NCI-H748 treated with DMSO at 0.1 percent for 48 hours (cell line): Measurements from ENCODE around the gene ZNF710.
A peak's percentile ranks its signal among the peaks of the same experiment; 100 is the strongest.

Experiments
- DNase-seq: peaks from one replicate; lab custom pipeline; 2025; lab: John Stamatoyannopoulos, UW

The ZNF710 gene

DNA sequence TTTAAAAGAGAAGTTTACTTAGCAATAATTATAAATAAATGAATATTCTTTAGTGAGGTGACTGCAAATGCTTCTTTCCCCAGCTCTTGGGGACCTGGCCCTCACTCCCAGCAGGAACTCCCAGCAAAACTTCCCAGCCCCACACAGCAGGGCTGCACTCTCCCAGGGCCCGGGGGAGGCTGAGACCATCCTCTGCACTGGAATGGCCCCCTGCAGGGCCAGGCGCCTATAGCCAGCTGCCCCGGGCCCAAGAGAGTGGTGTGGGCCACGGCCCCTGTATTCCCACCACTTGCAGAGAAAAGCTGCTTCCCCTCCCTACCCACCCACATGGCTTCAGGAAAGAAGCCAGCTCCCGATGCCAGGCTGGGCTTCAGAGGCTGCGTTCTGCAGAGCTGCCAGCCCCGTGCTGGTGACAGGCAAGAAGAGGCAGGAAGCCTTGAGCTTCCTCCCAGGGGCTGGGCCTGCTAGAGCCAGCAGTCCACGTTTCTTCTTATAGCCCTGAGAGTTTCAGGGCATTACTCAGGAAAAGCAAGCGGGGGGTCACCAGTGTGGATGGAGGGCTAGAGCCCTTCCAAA lies 81.1 kb downstream of the ZNF710 start:
- DNase-seq = no peak

DNA sequence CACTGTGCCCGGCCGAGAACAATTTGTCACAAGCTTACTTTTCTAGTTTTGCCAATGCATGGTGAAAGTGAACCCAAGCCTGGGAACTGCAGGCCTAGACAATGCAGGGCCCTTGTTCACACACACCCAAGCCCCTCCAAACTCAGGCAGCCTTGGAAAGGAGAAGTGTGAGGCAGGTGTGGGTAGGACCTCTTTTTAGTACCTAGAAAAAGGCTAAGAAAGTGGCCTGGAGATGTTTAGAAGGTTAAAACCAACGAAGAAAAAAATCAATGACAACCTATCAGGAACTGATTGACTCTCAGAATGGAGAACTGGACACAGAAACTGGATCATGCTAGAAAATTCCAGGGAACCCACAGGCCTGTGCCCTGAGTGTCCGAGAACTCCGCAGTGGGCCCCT lies 82.3 kb downstream of the ZNF710 start:
- DNase-seq = no peak

DNA sequence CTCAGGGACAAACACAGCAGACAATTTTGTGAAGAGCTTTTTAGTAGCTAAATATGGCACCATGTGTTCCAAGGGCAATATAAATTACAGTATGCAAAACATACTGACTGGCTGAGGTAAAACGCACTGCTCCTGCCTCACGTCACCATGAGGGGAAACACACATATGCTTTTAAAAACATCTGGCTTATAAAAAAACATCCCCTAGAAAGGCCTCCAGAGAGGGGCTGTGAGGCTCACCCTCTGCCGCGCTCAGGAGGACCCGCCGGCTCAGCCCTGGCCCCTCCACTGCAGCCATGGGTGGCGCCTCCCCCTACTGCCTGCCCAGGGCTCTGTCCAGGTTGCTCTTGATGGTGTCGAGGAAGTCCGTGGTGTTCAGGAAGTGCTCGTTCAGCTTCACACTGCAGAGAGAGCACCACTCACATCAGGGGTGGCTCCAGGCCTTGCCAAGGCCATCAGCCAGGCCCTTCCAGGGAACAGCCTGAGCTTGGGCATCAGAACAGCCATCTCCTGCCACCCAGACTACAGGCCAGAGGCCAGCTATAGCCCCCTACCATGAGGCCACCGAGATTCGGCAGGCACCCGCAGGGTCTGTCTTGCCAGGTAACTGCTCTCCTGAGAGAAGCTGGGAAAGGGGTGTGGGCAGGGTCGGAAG lies 83.0 kb downstream of the ZNF710 start:
- no peak for DNase-seq

DNA sequence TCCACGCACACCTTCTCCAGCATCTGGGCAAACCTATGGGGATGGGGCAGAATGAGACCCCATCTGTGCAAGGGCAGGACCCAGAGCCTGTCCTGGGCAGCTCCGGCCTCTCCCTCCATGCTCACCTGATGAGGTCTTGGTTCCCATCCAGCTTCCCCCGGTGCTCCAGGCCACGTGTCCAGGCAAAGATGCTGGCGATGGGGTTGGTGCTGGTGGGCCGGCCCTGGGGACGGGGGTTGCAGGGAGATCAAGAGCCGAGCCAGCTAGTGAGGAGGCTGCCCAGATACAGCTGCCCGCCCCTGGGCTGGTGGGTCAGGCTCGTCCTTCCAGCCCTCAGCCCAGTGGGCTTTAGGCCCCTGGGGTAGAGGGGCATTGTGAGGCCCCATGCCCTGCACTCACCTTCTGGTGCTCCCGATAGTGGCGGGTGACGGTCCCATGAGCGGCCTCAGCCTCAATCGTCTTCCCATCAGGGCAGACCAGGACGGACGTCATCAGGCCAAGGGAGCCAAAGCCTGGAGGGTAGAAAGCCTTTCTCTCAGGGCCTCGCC lies 83.8 kb downstream of the ZNF710 start:
- DNase-seq = no peak

DNA sequence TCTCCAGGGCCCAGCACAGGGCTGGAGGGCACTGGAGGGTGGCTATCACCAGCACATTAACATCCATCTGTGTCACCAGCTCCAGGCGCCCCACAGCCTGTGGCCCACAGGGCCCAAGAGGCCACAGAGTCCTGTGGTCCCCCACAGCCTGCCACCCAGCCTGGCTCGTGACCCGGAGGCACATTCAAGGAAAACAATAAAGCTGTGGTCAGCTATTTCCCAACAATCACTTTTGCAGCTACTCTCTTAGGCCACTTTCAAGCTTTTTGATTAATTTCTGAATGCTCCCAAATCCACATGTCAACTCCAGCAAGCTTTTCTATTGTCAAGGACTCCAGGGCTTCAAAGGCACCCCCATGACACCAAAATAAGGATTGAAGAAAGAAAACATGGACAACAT lies 84.4 kb downstream of the ZNF710 start:
- no peak for DNase-seq

DNA sequence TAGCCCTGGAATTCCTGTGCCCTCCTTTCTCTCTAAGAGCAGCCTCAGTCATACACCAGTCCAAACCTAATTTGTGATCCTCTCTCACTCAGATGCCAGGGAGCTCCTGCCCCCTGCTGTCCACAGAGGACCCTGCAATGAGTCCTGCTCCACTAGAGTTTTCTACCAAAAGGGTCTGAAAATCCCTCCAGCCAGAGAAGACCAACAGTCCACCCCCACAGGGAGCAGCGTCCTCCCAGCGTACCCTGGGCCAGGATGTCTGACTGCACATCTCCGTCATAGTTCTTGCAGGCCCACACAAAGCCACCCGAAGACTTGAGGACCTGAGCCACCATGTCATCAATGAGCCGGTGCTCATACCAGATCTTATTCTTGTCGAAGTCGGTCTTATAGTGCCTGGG lies 85.7 kb downstream of the ZNF710 start:
- no peak for DNase-seq

DNA sequence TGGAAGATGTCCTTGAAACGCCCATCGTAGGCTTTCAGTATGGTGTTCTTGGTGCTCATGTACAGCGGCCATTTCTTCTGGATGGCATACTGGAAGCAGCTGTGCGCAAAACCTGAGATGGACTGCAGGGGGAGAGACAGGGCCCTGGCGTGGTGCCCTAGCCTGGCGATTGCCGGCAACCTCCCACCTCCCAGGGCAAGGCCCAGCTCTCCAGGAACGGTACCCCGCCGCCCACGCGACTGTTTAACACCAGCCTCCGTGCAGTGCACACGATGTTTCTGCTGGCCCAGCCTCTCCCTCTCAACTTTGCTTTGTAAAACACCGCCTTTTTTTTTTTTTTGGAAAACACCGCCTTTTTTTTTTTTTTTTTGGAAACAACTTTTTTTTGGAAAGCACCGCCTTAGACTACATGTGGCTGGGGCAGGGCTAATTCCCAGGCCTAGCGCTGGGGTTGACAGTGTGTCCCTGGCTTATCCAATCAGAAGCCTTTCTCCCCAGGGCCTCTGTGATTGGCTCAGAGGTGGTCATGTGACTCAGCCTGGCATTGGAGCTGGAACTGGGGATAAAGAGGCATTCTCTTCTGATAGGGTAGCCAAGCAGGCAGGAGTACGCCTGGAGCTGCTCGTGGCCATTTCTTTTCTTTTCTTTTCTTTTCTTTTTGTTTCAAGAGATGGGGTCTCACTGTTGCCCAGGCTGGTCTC lies 86.5 kb downstream of the ZNF710 start:
- DNase-seq = no peak

DNA sequence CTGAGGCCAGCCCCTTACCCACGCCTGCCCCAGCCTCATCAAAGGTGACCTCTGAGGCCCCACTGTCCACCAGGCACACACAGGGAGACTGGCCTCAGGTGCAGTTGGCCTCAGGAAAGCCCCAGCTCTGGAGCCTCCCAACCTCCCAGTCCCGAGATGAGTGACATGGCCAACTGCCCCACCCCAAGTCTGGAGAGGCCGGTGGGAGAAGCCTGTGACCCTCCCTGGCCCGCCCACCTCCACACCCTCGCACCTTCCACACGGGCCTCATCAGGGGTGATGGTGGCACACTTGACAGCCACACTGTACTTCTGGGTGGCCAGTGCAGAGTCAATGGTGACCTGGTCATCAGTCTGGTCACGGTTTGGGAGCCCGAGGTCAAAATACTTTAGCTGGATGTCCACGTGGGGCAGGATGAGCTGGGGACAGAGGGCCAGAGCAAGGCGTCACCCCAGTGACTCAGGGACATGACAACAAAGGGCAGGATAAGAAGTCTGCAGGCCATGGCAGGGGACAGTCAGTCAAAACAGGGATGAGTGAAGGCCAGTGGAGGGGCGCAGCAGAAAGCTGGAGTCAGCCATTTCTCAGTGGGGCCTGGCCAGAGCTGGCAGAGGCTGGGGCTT lies 89.2 kb downstream of the ZNF710 start:
- DNase-seq = no peak

DNA sequence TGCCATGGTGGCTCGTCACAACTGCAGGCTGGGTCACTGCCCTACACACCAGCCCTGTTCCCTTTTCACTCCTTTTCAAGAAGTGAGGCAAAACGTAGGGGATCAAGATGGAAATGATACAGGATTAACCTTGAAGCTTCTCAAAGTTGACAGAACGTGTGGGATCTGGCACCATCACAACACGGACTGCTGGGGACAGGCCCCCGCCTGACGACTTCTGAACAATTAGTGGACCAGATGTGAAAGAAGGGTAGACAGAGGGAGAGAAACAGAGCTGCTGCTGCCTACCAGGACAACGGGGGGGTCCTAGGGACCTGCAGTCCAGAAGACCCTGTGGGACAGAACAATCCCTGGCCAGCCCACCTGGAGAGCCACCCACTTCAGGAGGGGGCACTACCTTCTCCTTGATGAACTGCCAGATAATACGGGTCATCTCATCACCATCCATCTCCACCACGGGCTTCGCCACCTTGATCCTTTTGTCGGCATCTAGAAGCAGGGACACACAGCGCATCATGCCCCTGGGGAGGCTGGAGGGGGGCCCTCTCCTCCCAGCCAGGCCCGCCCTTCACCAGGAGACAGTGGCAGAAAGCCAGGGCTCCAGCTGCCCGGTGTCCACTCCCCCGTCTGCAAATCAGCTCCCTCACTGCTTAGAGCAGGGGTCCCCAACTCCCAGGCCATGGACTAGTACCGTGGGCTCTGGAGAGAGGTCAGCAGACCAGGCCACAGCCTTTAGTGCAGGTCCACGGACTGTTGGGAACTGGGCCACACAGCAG lies 90.2 kb downstream of the ZNF710 start:
- DNase-seq = no peak

DNA sequence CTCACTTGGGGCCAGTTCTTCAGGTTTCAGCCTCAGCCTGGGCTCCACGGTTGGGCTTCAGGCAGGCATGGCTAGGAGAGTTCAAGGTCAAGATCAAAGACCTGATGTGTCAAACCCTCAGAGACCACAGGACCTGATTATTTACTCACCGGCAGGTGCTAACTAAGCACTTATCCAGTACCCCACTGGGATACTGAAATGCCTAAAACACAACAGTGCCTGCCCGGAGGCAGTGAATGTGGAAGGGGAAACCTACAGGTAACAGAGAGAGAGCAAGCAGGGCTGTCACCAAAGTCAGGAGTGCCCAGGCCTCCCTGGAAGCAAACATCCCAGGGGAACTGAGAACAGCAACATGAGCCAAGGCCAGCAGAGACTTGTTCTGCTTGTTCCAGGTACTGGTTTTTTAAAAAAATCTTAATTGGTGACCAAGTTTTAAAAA lies 94.4 kb downstream of the ZNF710 start:
- peak; percentile 8 for DNase-seq

DNA sequence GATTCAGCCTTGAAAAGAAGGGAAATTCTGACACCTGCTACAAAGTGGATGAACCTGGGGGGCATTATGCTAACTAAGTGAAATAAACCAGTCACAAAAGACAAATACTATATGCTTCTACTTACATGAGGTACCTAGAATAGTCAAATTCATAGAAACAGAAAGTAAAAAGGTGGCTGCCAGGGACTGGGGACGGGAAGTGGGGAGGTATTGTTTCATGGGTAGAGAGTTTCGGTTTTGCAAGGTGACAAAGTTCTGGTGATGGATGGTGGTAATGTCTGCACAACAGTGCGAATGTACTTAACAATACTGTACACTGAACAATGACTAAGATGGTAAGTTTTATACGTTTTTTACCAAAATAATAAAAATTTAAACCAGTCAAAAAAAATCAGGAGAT lies 96.4 kb downstream of the ZNF710 start:
- DNase-seq = no peak

DNA sequence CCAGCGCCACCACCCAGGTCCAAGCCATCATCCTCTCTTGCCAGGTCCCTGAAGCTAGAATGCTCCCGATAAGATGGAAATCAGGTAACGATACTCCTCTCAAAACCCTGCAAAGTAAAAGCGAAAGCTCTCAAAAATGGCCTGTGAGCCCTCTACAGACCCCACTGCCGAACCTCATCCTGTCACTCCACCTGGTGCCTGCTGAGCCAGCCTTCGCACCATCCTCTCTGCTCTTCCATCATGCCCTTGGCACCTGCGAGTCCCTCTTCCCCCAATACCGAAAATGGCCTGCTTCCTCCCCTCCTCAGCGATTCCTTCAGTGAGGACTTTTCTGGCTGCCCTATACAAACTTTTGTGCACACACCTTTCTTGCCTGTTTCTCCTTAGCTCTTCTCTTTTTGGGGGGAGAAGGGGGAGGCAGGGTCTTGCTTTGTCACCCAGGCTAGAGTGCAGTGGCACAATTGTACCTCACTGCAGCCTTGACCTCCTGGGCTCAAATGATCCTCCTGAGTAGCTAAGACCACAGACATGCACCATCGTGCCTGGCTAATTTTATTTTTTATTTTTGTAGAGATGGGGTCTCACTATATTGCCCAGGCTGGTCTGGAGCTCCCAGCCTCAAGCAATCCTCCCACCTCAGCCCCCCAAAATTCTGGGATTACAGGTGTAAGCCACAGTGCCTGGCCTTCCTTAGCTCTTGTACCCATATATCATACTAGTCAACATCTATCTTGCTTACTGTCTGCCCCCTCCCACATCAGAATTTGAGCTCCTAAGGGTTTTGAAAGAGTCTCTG lies 98.1 kb downstream of the ZNF710 start:
- DNase-seq = no peak

DNA sequence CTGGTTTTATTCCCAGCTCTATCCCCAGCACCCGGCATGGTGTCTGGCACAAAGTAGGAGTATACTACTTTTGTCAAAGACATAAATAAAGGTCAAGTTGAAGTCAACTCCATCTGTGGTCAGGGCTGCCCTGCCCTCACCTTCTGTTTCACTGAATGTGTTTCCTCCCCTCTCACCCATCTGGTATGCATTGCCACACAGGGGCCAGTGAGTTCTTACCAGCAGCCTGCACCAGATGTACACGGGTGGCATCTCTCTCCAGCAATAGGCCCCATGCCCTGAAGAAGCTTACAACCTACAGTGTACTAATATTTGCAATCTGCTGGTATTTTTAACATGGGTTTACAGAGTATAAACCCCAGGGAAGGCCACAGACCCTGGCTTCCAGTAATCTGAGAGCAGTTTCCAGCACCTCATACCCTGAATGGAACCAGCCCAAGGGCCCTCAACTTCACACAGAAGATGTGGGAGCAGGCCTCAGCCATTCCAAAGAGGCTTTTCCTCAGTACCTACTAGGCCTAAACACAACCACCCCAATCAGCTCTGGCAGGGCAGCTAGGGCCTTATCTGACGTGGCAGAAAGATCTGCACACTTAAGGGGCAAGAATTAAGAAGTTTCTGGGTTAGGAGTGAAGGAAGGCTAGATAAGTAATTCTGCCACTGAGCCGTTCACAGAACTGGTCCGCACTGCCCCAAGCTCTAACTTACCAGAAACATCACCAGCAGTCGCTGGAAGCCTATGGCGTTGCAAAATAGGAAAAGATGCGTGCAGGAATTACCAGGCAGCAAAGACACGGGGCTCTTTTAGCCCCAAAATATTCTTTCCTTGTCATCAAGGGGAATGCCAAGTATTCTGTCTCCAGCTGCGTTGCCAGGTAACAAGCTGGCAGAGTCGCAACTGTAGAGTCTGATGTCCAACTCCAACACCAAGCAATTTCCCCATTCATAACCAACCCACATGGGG lies 99.0 kb downstream of the ZNF710 start:
- no peak for DNase-seq

DNA sequence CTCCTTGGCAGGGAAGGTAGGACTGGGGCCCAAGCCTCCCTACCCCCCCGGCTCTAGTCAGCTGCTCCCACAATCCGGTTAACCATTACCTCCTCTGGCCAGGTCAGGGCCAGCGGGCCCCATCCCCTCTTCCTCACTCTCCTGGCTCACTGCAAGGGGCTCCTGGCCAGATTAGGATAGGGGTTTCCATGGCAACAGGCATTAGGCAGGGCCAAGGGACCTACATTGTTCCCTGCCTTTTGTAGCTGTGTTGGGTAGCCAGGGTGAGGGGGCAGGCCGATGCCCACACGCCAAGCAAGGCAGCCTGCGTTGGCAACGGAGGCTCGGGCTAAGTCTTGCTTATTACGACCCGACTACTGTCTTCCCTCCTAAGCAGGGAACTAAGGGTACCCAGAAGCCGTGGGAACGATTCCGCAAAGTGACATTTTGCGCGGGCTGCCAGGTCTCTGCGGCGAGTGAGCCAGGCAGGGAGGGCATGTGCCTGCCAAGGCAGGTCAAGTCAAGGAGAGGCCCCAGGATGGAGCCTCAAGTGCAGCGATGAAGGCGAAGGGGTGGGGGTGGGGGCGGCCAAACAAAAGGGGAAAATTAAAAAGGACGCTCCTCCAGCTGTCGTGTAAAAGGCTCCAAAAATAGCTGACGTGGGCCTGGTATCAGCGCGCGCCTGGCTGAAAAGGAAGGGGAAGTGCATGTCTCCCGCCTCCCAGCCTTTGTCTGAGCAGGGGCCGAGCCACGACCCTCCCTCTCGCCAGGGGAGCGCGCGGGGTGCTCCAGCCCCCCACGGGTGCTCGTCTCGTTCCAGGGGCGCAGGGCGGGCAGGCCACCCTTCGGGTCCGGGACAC lies 100.2 kb downstream of the ZNF710 start:
- DNase-seq = peak; percentile 0

DNA sequence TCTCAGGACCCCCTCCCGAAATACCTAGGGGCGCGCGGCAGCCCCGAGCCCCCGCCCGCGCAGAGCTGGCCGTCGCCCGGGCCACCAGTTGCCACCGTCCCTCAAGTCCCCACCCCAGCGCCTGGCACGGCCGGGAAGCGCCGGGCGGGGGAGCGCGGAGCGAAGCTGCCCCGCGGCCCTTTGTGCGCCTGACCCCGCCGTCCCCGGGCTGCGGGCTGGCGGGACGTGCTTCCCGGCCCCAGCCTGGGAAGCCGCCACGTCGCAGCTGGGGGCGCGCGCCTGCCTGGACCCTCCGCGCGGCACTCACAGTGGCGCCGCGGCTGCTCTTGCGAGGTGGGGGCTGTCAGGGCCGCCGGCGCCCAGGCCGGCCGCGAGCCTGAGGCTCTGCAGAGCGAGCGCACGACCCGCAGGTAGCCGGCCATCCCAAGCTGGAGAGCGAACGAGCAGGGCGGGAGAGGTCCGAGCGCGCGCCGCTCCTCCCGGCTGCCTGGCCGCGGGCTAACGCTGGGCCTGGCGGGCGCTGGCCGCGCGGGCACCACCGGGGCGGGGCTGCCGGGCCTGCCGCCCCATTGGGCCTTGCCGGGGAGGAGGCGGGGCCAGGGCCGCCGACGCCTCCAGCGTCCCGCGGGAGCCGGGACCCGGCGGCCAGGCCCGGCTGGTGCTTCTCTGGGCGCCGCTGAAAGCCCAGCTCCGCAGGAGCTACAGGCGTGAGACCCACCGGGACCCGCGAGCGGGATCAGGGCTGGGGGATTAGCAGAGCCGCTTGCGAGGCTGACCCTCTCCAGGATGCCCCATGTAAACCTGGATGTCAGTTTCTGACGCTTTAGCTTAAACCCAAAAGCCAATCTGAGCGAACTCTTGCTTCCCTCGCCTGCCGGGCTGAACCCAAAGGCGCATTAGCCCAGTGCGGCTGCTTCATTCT lies 101.1 kb downstream of the ZNF710 start, which contains the start of gene IDH2:
Gene IDH2 (minus strand): TSS at position 500 of the 922 bp plus-strand sequence. CDS start 78 bp downstream, at position 422.
- DNase-seq = peak; percentile 37

DNA sequence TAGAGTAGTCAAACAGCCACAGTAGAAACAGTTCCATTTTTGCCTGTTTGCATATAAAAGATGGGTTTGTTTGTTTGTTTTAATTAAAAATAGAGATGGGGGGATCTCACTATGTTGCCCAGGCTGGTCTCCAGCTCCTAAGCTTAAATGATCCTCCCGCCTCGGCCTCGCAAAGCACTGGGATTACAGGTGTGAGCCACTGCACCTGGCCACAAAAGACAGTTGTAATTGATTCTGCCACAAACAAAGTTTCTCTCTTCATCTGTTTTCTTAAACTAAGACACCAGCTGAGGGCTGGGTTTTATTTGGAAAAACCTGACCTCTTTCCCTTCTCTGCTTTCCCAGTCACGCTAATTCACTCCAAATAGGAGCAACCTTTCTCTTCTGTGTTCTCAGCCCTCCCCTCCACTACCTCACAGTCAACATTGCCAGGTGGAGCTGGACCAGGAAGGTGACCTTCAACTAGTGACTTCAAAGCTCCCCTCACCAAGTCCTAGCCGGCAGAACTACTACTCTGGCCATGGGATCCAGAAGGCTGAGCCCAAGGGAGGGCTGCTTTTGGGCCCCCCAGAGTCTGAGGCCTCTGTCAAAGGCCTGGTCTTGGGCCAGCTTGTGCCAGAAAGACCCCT lies 102.7 kb downstream of the ZNF710 start:
- no peak for DNase-seq

DNA sequence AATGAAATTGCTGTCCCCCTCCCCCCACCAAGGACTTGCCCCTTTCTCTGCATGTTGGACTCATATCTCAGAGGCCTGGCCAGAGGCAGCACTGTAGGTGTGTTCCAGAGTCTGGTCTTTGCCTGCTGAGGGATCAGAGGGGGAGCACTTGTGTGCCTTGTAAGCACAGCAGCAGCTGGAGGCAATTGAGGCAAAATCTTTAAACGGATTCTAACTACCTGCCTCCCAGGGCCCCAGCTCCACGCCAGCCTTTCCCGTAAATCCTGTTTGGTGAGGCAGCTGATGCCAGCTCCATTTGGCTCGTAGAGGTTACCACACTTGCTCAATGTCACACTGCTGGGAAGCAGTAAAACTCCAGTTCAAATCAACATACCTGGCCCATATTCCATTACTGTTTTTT lies 103.4 kb downstream of the ZNF710 start:
- DNase-seq = no peak
